Mesothelial cell of epicardium (in vitro differentiated cells): ENCODE measurements around the gene TNP2. TPM values are rescaled to one million over a fixed set of nuclear protein-coding genes. Genes with fewer than 3 reads are reported as not detected.

ENCODE experiments used
- DNase-seq, 2 experiments: peaks; one replicate each; pipeline ENCODE4 v3.0.0; 2021; ENCODE audit warnings: low spot score in 2 of 2; ENCODE audit not compliant: unreplicated experiment in 2 of 2
- H3K27ac Mint-ChIP-seq: 2 replicates; pipeline ENCODE4 v1.8.0; 2021; ENCODE audit warnings: mixed read lengths
- H3K27me3 Mint-ChIP-seq: 2 replicates; pipeline ENCODE4 v1.8.0; 2021; ENCODE audit warnings: low read depth, mixed read lengths
- H3K36me3 Mint-ChIP-seq: 2 replicates; pipeline ENCODE4 v1.8.0; 2021; ENCODE audit warnings: mixed read lengths
- H3K4me1 Mint-ChIP-seq: 2 replicates; pipeline ENCODE4 v1.8.0; 2021; ENCODE audit warnings: mixed read lengths
- H3K4me3 Mint-ChIP-seq: 2 replicates; pipeline ENCODE4 v1.8.0; 2021; ENCODE audit warnings: mild to moderate bottlenecking, moderate library complexity, mixed read lengths
- H3K9me3 Mint-ChIP-seq: 2 replicates; pipeline ENCODE4 v1.8.0; 2021; ENCODE audit warnings: mixed read lengths
- total RNA-seq: library from RNA; stranded (reverse); gene quantifications from 3 replicates; pipeline ENCODE4 v1.2.1, GENCODE V29; 2021
- TF ChIP-seq, protein P1 (sequence below): fragments of 200-600 bp; sonication (generic); IDR thresholded peaks from one replicate; pipeline ENCODE4 v1.5.0; 2021; ENCODE audit warnings: antibody characterized with exemption; ENCODE audit not compliant: unreplicated experiment

TNP2 gene
- total RNA-seq, 1 donor from 2014 or later, result not detected

DNA sequence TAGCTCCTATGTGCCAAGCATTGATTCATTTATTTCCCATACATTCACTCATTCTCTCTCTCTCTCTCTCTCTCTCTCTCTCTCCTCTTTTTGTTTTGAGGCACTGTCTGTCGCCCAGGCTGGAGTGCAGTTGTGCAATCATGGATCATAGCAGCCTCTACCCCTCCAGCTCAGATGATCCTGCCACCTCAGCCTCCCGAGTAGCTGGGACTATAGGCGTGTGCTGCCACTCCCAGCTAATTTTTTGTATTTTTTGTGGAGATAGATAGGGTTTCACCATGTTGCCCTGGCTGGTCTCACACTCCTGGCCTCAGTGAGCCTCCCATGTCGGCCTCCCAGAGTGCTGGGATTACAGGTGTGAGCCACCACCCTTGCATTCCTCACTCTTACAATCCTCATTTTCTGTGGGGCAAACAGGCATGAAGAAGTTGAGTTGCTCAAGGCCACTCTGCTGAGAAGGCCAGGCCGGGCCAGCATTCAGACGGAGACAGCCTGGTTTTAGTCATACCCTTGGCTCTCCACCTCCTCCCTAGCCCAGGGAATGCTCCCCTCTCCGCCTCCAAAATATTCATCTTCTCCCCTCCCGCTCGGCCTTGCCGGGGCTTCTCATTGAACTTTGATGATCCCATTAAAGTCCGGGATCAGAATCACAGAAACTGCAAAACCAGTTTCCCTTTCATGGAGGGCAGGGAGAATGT lies 7.9 kb upstream of the TNP2 start:
- Mint-ChIP-seq H3K4me1 (peaks cover 16% of the 10 kb centered on the region), H3K27me3 (no peaks in the 10 kb centered on the region), H3K4me3 (no peak overlapping the region), H3K27ac (no peak overlapping the region), H3K36me3 (no peaks in the 10 kb centered on the region), H3K9me3 (no peaks in the 10 kb centered on the region)
- TF ChIP-seq, protein P1, sequence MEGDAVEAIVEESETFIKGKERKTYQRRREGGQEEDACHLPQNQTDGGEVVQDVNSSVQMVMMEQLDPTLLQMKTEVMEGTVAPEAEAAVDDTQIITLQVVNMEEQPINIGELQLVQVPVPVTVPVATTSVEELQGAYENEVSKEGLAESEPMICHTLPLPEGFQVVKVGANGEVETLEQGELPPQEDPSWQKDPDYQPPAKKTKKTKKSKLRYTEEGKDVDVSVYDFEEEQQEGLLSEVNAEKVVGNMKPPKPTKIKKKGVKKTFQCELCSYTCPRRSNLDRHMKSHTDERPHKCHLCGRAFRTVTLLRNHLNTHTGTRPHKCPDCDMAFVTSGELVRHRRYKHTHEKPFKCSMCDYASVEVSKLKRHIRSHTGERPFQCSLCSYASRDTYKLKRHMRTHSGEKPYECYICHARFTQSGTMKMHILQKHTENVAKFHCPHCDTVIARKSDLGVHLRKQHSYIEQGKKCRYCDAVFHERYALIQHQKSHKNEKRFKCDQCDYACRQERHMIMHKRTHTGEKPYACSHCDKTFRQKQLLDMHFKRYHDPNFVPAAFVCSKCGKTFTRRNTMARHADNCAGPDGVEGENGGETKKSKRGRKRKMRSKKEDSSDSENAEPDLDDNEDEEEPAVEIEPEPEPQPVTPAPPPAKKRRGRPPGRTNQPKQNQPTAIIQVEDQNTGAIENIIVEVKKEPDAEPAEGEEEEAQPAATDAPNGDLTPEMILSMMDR, result no peak
- DNase-seq, result no peak

DNA sequence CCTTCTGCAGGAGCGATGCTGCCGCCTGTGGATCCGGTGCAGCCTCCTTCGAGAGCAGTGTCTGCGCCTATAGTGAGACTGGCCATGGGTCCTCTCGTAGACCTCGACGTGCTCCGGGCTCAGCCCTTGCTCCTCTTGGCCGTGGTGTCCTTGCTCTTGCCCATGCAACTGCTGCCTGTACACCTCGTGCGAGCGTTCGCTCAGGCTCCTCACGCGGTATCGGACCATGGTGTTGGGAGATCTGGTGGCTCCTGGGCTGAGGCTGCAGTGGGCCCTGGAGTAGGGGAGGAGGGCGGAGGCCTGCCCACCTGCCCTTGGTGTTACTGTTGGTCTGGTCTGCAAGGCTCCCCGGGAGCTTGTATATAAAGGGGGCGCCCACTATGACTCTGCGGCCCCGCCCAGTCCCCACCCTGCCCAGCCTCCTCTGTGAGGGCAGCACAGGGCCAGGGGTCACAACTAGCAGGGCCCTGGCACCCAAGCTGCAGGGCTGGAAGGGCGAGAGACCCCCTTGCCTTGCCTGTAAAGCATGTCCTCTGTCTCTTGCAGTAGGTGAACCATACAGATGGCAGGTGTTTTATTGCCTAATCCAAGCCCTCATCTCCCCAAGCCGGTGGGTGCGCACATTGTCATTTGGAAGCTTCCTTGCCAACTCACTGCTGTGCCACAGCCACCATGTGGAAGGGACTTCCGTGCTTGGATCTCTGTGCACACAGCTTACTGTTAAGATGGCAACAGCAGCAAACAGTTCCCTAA lies 7.2 kb upstream of the TNP2 start, which contains the start of gene PRM2:
Gene PRM2 (minus strand): TSS at position 338 of the 753 bp plus-strand sequence. CDS start 110 bp downstream, at position 228.
- no peak for DNase-seq
- TF ChIP-seq, protein P1, result no peak
- H3K36me3 Mint-ChIP-seq, result no peaks in the 10 kb centered on the region
- no peaks in the 10 kb centered on the region for H3K9me3 Mint-ChIP-seq
- no peak within 1 kb of the TSS for H3K27ac Mint-ChIP-seq
- H3K27me3 Mint-ChIP-seq, result no peaks in the 10 kb centered on the region
- no peak within 1 kb of the TSS for H3K4me3 Mint-ChIP-seq
- H3K4me1 Mint-ChIP-seq, result peaks cover 16% of the 10 kb centered on the region

DNA sequence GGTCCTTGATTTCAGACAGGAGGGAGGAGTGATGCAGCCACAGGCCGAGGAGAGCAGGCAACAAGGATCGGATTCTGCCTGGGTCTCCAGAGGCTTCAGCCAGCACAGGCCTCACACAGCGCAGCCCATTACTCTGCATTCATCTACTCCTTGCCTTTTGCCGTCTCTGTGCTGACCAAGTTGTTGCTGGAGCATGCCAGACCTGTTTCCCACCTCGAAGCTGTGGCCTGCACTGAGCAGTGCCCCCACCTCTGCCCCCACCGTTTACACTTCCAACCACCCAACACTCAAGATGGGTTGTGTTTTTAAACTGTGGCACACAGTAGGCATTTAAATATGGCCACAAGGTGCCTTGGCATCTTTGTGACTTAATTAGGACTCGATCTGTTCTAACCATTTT lies 5.8 kb upstream of the TNP2 start:
- no peak for DNase-seq
- H3K4me3 Mint-ChIP-seq, result no peak overlapping the region
- H3K36me3 Mint-ChIP-seq, result no peaks in the 10 kb centered on the region
- H3K9me3 Mint-ChIP-seq, result no peaks in the 10 kb centered on the region
- peaks cover 16% of the 10 kb centered on the region for H3K4me1 Mint-ChIP-seq
- H3K27ac Mint-ChIP-seq, result no peak overlapping the region
- TF ChIP-seq, protein P1, result no peak
- no peaks in the 10 kb centered on the region for H3K27me3 Mint-ChIP-seq

DNA sequence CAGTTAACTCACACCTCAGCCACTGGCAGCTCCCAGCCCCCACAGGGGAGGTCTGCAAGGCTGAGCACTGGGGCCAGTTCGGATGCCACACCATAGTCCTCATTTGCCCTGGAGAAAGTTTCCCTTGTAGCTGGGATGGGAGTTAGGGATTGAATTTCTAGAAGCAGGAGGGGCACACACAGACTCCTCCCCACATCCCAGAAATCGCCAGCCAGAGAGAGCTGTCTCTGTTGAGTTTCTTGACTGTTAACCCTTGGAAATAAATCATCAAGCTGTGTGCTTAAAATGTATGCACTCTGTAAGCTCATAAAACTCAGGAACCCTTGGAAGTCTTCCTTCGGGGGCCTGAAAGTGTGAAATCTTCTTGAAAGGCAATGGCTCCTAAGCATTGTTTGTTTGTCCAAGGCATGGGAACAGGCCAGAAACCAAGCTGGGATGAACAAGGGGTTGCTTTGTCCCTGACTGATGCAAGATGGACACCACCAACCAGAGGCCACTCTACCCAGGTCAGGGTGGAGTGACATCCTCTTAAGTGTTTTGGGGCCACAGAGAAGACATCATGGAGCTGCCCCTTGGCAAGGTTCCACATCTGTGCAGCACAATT lies 4.7 kb upstream of the TNP2 start:
- Mint-ChIP-seq H3K36me3 (no peaks in the 10 kb centered on the region), H3K4me3 (no peak overlapping the region), H3K9me3 (no peaks in the 10 kb centered on the region), H3K27me3 (no peaks in the 10 kb centered on the region), H3K4me1 (peaks cover 12% of the 10 kb centered on the region), H3K27ac (peak overlapping the region; percentile 89)
- DNase-seq, result no peak
- TF ChIP-seq, protein P1, result no peak

GRCh38 chr16:11272921-11273720 lies 4.0 kb upstream of the TNP2 start, which contains the start of gene PRM3:
Gene PRM3, minus strand, starts transcription at chr16:11273629. Its CDS starts 34 bp downstream, at chr16:11273595.
- Mint-ChIP-seq H3K4me3 (no peak within 1 kb of the TSS), H3K27ac (peak within 1 kb of the TSS; percentile 89), H3K4me1 (peaks cover 12% of the 10 kb centered on the region), H3K27me3 (no peaks in the 10 kb centered on the region), H3K36me3 (no peaks in the 10 kb centered on the region), H3K9me3 (no peaks in the 10 kb centered on the region)
- TF ChIP-seq, protein P1, result no peak
- DNase-seq, result no peak
